ENCODE data around the gene NCAPD2.

The NCAPD2 gene

GRCh38 chr12:6550294-6551062 is 56.6 kb downstream of the NCAPD2 start:
- no peaks in the 10 kb centered on the region for H3K27me3 ChIP-seq (ENCODE audit: insufficient read depth, poor library complexity, severe bottlenecking)
- peak overlapping the region; percentile 53 for H3K4me3 ChIP-seq (replicated peaks; ENCODE audit: insufficient read depth, low read length)
- peak; percentile 80 to 97 for DNase-seq (ENCODE audit: low read depth in 1 of 2, low spot score in 1 of 2)
- no peak for TF ChIP-seq CTCF (IDR thresholded peaks at IDR 0.05; ENCODE audit: insufficient read depth, low read length)
- TF ChIP-seq POLR2AphosphoS5 (IDR thresholded peaks at IDR 0.05; ENCODE audit: low read depth) = peak; percentile 76
- peak overlapping the region; percentile 87 for H3K27ac ChIP-seq (replicated peaks)

GRCh38 chr12:6551063-6551461 is 57.2 kb downstream of the NCAPD2 start:
- DNase-seq (ENCODE audit: low read depth in 1 of 2, low spot score in 1 of 2) = no peak
- H3K27ac ChIP-seq (replicated peaks) = peak overlapping the region; percentile 87

GRCh38 chr12:6551496-6552139 is 57.7 kb downstream of the NCAPD2 start:
- H3K27ac ChIP-seq (replicated peaks) = peak overlapping the region; percentile 87
- DNase-seq (ENCODE audit: low read depth in 1 of 2, low spot score in 1 of 2) = no peak
- no peaks in the 10 kb centered on the region for H3K27me3 ChIP-seq (ENCODE audit: insufficient read depth, poor library complexity, severe bottlenecking)
- TF ChIP-seq GABPA (IDR thresholded peaks at IDR 0.05; ENCODE audit: low read depth) = no peak
- TF ChIP-seq REST (IDR thresholded peaks at IDR 0.05; ENCODE audit: insufficient replicate concordance, low read depth) = no peak
- no peak for TF ChIP-seq CTCF (IDR thresholded peaks at IDR 0.05; ENCODE audit: insufficient read depth, low read length)
- no peak for TF ChIP-seq POLR2AphosphoS5 (IDR thresholded peaks at IDR 0.05; ENCODE audit: low read depth)
- no peak for TF ChIP-seq SPI1 (IDR thresholded peaks at IDR 0.05; ENCODE audit: borderline replicate concordance, low read depth)
- no peak overlapping the region for H3K4me3 ChIP-seq (replicated peaks; ENCODE audit: insufficient read depth, low read length)

More at GRCh38 chr12:6551063-6551461, 57.2 kb downstream of the NCAPD2 start:
- no peaks in the 10 kb centered on the region for H3K27me3 ChIP-seq (ENCODE audit: insufficient read depth, poor library complexity, severe bottlenecking)
- TF ChIP-seq GABPA (IDR thresholded peaks at IDR 0.05; ENCODE audit: low read depth) = no peak
- no peak for TF ChIP-seq REST (IDR thresholded peaks at IDR 0.05; ENCODE audit: insufficient replicate concordance, low read depth)
- TF ChIP-seq SPI1 (IDR thresholded peaks at IDR 0.05; ENCODE audit: borderline replicate concordance, low read depth) = no peak
- TF ChIP-seq CTCF (IDR thresholded peaks at IDR 0.05; ENCODE audit: insufficient read depth, low read length) = no peak
- TF ChIP-seq POLR2AphosphoS5 (IDR thresholded peaks at IDR 0.05; ENCODE audit: low read depth) = no peak
- peak overlapping the region; percentile 53; the same call in 1 of the 2 replicates for H3K4me3 ChIP-seq (replicated peaks; ENCODE audit: insufficient read depth, low read length)

Measured in HL-60 (cell line).